Ovary (tissue), 9 donors: ENCODE measurements around the gene LMAN2L. TPM values are rescaled to one million over a fixed set of nuclear protein-coding genes. Genes with fewer than 3 reads are reported as not detected.

Experiments
- DNase-seq, 5 donors: peaks; one replicate each; pipeline ENCODE4 v3.0.0-alpha.2; 2019 to 2020
- H3K27ac ChIP-seq, 2 donors: fragments of 200-600 bp; one replicate each; pipeline versions ENCODE4 v1.5.1 to v1.8.0; 2019 to 2022
- H3K27me3 ChIP-seq: fragments of 200-600 bp; one replicate; pipeline ENCODE4 v1.8.0; 2022
- H3K36me3 ChIP-seq: fragments of 200-600 bp; sonication (generic); one replicate; pipeline ENCODE4 v1.5.1; 2019
- H3K4me1 ChIP-seq: one replicate; pipeline ENCODE4 v1.8.1; 2013; ENCODE audit warnings: mild to moderate bottlenecking, moderate library complexity; ENCODE audit not compliant: insufficient read depth
- H3K4me3 ChIP-seq: fragments of 200-600 bp; sonication (generic); one replicate; pipeline ENCODE4 v1.5.1; 2017
- H3K9me3 ChIP-seq, 2 donors: fragments of 200-600 bp in 1 of 2; sonication (generic) in 1 of 2; one replicate each; pipeline versions ENCODE4 v1.5.1 to v1.8.1; 2013 to 2019; ENCODE audit warnings: mild to moderate bottlenecking in 1 of 2, moderate library complexity in 1 of 2
- CTCF ChIP-seq, 3 donors: fragments of 450-650 bp in 2 of 3; fragments of 200-600 bp in 1 of 3; IDR thresholded peaks; one replicate each; pipeline versions ENCODE4 v1.5.1 to v1.8.0; 2016 to 2022; ENCODE audit warnings: antibody characterized with exemption in 3 of 3, mild to moderate bottlenecking in 1 of 3
- EP300 ChIP-seq: sonication (generic); formaldehyde crosslinking; IDR thresholded peaks from one replicate; pipeline ENCODE4 v1.6.1; 2017; ENCODE audit warnings: antibody characterized with exemption
- POLR2A ChIP-seq: fragments of 450-650 bp; IDR thresholded peaks from one replicate; pipeline ENCODE4 v1.6.1; 2017; ENCODE audit warnings: antibody characterized with exemption, mild to moderate bottlenecking, moderate library complexity
- WGBS, 3 donors: extraction: QIAGEN DNeasy Blood & Tissue Kit in 1 of 3; methylation state at CpG; one replicate each; pipeline versions ENCODE4 v1.1.5 to v1.1.7; 2013 to 2017; 5-methylcytosine and 5-hydroxymethylcytosine counted together
- intact Hi-C, 4 donors: fragments of 100-400 bp; cut with DNase I; formaldehyde crosslinking; loops; one replicate each; pipeline versions ENCODE4 v1.11.0 to v1.15.1; 2022 to 2023
- polyA plus RNA-seq, 2 donors: library from polyadenylated mRNA; stranded (reverse); fragments of 200-250 nt in 1 of 2; fragments of 350-450 nt in 1 of 2; fragmentation: Illumina TruSeq in 1 of 2; extraction: RNeasy Lipid Tissue Mini Kit (QIAGEN cat#74804) in 1 of 2; gene quantifications; one replicate each; pipeline ENCODE4 v1.2.3, GENCODE V29; 2013 to 2014
- total RNA-seq, 7 donors: library from RNA; depleted of rRNA in 2 of 7; stranded (reverse); fragments of >200 nt in 2 of 7; fragmentation: NEBNext Ultra II Directional in 3 of 7; extraction: Animal tissue kit (Norgen Biotek cat#: 25700) in 3 of 7; gene quantifications; one replicate each; pipeline versions ENCODE4 v1.1.0 to v1.2.4, GENCODE V29; 2016 to 2023
- donor health status: DM: no; HTN: no; CAD: no; lungs with moderate emphysema.
- donor health status: DM: no; HTN: no; CAD: no.
- donor health status: Bipolar disorder and iron deficiency.
- donor health status: DM: yes; HTN: yes; CAD: no.
- donor health status: DM: no; HTN: no; CAD: no.
- donor health status: DM: yes; HTN: yes; CAD: no.

The LMAN2L gene
- total and polyA plus RNA-seq, 9 donors: 14.8 to 41.6 (median 23.1) TPM

GRCh38 chr2:96694279-96694678 lies 45.6 kb downstream of the LMAN2L start:
- WGBS, 3 donors: 83 to 89% (median 83%) methylated on average over 8 of the region's 8 CpGs
- DNase-seq: no peak
- intact Hi-C loops: no loop called here
- Histone ChIP-seq H3K36me3 (no peaks in the 10 kb centered on the region), H3K9me3 (no peaks in the 10 kb centered on the region), H3K27ac (no peak overlapping the region), H3K27me3 (no peaks in the 10 kb centered on the region), H3K4me3 (no peak overlapping the region), H3K4me1 (no peaks in the 10 kb centered on the region)
- no peak for TF ChIP-seq EP300
- TF ChIP-seq POLR2A: no peak
- TF ChIP-seq CTCF (IDR thresholded peaks at IDR 0.05): no peak

DNA sequence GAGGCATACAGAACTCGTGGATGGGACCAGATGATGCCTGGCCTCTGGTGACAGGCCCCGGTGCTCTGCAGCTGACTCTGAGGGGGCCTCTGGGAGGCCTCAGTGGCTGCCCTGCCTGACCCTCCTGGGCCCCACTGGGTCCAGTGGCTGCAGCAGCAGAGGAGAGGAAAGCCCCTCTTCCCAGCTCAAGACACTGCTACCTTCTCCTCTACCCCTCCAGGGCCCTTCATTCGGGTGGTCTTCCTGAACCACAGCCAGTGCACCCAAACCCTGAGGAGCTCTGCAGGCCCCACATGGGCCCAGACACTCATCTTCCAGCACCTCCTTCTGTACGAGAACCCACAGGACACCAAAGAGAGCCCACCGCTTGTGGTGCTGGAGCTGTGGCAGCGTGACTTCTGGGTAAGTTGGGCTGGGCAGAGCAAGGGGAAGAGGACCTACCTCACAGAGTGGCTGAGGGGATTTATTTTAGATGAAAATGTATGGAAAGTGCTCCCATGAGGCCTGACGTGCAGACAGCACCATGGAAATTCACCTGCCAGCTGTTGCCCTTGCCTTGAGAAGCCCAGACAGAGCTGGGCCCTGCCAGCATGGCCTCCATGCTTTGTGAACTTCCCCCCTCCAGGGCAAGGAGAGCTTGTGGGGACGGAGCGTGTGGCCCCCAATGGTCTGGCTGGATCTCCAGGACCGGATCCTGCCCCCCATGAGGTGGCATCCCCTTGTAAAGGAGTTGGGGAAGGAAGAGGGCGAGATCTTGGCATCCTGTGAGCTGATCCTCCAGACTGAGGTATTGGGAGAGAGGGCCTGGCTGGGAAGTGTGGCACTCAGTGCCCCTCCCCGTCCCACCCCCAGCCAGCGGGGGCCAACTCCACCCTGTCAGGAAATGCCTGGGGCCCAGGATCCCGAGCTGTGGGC lies 46.3 kb downstream of the LMAN2L start:
- TF ChIP-seq EP300 (no peak), POLR2A (no peak), CTCF (IDR thresholded peaks at IDR 0.05) (no peak)
- WGBS, 3 donors: 83 to 87% (median 84%) methylated on average over 14 of the region's 14 CpGs
- Histone ChIP-seq H3K27me3 (no peaks in the 10 kb centered on the region), H3K36me3 (no peaks in the 10 kb centered on the region), H3K27ac (no peak overlapping the region), H3K9me3 (no peaks in the 10 kb centered on the region), H3K4me3 (no peak overlapping the region), H3K4me1 (no peaks in the 10 kb centered on the region)
- intact Hi-C loops: no loop called here
- DNase-seq: no peak

- H3K36me3 ChIP-seq: no peaks in the 10 kb centered on the region
- intact Hi-C loops: no loop called here
- H3K9me3 ChIP-seq: no peaks in the 10 kb centered on the region
- WGBS, 3 donors: 84 to 91% (median 89%) methylated on average over 14 of the region's 14 CpGs
- no peak overlapping the region for H3K4me3 ChIP-seq
- DNase-seq: no peak
- no peak overlapping the region for H3K27ac ChIP-seq
- TF ChIP-seq POLR2A: no peak
- TF ChIP-seq EP300: no peak
- no peak for TF ChIP-seq CTCF (IDR thresholded peaks at IDR 0.05)
- H3K4me1 ChIP-seq: no peaks in the 10 kb centered on the region
- H3K27me3 ChIP-seq: no peaks in the 10 kb centered on the region
Measured at GRCh38 chr2:96692094-96692971, 47.5 kb downstream of the LMAN2L start.

- WGBS, 3 donors: 91 to 96% (median 94%) methylated on average over 23 to 30 of the region's 30 CpGs
- H3K36me3 ChIP-seq: no peaks in the 10 kb centered on the region
- DNase-seq: no peak
- H3K4me1 ChIP-seq: no peaks in the 10 kb centered on the region
- no peaks in the 10 kb centered on the region for H3K9me3 ChIP-seq
- intact Hi-C loops: no loop called here
- no peak overlapping the region for H3K4me3 ChIP-seq
- TF ChIP-seq CTCF (IDR thresholded peaks at IDR 0.05): no peak
- TF ChIP-seq EP300: no peak
- TF ChIP-seq POLR2A: no peak
- no peaks in the 10 kb centered on the region for H3K27me3 ChIP-seq
- no peak overlapping the region for H3K27ac ChIP-seq
Measured at GRCh38 chr2:96691022-96691612, 48.7 kb downstream of the LMAN2L start.
